ENCODE results near the gene C19orf47.

The C19orf47 gene

GRCh38 chr19:40286971-40287421 is 61.2 kb downstream of the C19orf47 start:
- TF ChIP-seq CTCF (conservative IDR thresholded peaks at IDR 0.05) = no peak
- peak overlapping the region; percentile 97; the same call in 1 of the 2 replicates for H3K27ac ChIP-seq

GRCh38 chr19:40286235-40286970 is 61.8 kb downstream of the C19orf47 start:
- no peak for TF ChIP-seq CTCF (conservative IDR thresholded peaks at IDR 0.05)
- H3K27ac ChIP-seq = peak overlapping the region; percentile 97

DNA sequence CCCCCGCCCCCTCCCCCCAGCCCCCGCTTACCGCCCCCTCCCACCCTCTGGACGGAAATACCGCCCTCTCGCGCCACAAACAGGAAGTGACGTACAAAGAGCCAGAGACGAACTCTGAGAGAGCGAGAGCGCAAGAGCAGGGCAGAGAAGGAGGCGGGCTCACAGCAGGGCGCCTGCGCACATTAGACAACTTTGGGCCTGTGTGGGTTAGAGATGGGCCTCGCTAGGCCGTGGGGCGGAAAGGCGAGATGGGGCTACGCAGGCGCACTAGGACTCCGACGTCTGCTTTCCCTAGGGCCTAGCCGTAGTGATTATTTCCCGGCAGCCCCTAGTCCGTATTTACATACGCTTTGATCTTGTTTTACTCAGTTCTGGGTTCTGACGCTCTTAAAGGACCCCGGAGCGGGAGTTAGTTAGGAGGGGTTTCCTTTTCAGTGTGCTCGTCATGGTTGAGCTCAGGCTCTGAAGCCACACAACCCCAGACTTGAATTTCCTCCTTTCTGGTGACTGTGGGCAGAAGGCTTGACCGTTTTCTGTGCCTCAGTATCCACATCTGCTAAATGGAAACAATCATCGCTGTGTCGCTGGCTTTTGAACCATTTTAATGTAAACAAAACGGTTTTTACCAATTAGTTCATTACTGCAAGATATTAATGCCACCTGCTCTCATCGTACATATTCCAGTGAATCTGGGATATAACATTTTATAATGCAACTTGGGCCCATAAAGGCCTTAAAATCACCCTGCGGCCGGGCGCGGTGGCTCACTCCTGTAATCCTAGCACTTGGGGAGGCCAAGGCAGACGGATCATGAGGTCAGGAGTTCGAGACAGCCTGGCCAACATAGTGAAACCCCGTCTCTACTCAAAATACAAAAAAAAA is 62.6 kb downstream of the C19orf47 start:
- H3K27ac ChIP-seq = peak overlapping the region; percentile 97
- TF ChIP-seq CTCF (conservative IDR thresholded peaks at IDR 0.05) = no peak

DNA sequence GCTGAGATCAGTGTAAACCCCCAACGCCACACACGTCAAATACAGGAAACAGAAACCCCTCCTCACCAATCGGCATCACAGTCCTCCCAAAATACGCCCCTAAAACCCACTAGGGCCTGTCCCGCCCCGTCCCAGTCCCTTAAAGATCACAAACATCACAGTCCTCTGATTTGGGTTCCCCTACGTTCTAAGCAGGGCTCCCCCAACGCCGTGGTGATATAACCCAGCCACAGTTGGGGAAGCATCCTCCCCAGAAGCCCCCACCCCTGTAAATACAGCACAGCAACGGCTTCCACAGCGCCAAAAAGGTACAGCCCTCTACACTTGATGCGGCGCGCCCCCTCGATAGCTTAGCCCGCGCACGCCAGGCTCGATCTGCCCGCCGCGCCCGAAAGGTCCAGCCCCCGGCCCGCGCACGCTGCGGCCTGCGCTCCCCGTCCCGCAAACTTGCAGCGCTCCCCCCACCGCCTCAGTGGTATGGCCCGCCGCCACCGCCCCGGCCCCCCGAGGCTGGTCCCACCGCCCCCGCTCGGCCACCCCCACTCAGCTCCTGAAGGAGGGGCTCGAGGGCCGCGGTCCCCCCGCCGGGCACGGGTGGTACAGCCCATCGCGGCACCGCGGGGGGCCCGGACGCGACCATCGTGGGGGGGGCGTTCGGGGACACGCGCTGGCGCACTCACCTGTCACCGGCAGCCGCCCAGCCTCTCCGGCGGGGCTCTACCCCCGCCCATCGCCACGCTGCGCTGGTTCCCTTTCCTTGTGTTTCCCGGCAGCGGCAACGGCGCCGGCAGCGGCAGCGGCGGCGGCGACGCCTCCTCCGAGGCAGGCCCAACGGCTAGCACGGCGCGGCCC is 63.5 kb downstream of the C19orf47 start, which contains the start of gene AKT2:
TSS of gene AKT2 (minus strand) at position 845 of the 852 bp plus-strand sequence. CDS start 20,078 bp downstream, outside the sequence.
- TF ChIP-seq CTCF (conservative IDR thresholded peaks at IDR 0.05) = no peak
- H3K27ac ChIP-seq = peak within 1 kb of the TSS; percentile 97

GRCh38 chr19:40284251-40284500 is 64.0 kb downstream of the C19orf47 start:
- H3K27ac ChIP-seq = peak overlapping the region; percentile 97
- no peak for TF ChIP-seq CTCF (conservative IDR thresholded peaks at IDR 0.05)

DNA sequence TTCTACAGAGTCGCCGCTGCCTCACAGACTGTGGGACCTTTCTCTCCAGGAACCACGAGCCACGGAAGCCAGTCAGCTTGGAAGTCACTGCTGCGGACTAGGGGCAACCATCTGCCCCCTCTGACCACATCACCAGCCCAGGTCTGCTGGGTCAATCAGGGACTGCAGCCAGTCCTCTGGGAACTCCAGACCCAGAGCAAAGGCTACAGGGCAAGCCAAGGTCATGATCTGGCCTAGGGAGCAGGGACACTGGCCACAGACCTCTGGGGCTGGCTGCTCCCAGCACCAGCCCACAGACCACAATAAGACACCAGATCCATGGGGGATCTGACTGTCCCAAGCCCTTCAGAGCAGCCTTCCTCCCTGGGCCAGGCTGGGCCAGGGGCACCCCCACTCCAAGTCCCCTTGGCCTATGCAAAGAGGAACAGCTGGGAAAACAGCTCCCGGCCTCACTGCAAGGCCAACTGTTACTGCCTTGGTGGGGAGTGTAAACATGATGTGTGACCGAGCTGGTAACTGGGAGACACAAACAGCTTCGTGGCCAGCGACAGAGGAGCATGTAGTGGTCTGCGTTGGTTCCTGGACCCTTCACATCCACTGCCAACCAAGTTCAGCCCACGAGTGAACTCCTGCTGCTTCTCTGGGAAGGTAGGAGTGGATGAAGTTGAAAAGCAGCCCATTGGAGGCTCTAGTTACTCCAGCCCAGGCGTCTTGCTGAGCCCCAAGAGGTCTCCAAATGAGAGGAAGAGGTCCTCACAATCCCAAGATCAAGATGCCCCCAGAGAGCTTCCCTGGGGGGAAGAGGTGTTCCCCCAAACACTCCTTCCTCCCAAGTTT is 64.6 kb downstream of the C19orf47 start:
- no peak for TF ChIP-seq CTCF (conservative IDR thresholded peaks at IDR 0.05)

More for the DNA sequence above, 64.6 kb downstream of the C19orf47 start:
- peak overlapping the region; percentile 97 for H3K27ac ChIP-seq

Data from VCaP (cell line).